GM10248 (cell line): ENCODE measurements around the gene NECTIN4.
A peak's percentile ranks its signal among the peaks of the same experiment; 100 is the strongest.

Experiments
- CTCF ChIA-PET: fragments of 300-600 bp; sonication (Branson Sonifier 250); formaldehyde crosslinking; extraction: SDS; loops from one replicate; lab custom pipeline; 2021; ENCODE audit warnings: antibody characterized with exemption; lab: Yijun Ruan, JAX
- POLR2A ChIA-PET: fragments of 350-650 bp; sonication (Branson Sonifier 250); formaldehyde crosslinking; extraction: SDS; loops from one replicate; lab custom pipeline; 2020; ENCODE audit warnings: antibody characterized with exemption; lab: Yijun Ruan, JAX
- DNase-seq: peaks from one replicate; pipeline ENCODE4 v3.0.0; 2012; ENCODE audit errors: extremely low spot score
- TF ChIP-seq, protein P1 (sequence below): IDR thresholded peaks from 2 replicates; pipeline ENCODE4 v1.5.1; 2012; ENCODE audit warnings: mild to moderate bottlenecking, low read depth; ENCODE audit errors: extremely low read depth, missing control alignments, control extremely low read depth

Gene NECTIN4

GRCh38 chr1:161061419-161061818 is 27.9 kb downstream of the NECTIN4 start:
- ChIA-PET POLR2A (no interaction called here), CTCF (interaction anchor here (1.6 to 5.8 kb wide), 4 partner anchors 10 to 37 kb away, joined by 6 to 42 read pairs (median 14); partner anchors contain the start of genes ARHGAP30, KLHDC9 and USF1)
- no peak for DNase-seq
- TF ChIP-seq, protein P1, sequence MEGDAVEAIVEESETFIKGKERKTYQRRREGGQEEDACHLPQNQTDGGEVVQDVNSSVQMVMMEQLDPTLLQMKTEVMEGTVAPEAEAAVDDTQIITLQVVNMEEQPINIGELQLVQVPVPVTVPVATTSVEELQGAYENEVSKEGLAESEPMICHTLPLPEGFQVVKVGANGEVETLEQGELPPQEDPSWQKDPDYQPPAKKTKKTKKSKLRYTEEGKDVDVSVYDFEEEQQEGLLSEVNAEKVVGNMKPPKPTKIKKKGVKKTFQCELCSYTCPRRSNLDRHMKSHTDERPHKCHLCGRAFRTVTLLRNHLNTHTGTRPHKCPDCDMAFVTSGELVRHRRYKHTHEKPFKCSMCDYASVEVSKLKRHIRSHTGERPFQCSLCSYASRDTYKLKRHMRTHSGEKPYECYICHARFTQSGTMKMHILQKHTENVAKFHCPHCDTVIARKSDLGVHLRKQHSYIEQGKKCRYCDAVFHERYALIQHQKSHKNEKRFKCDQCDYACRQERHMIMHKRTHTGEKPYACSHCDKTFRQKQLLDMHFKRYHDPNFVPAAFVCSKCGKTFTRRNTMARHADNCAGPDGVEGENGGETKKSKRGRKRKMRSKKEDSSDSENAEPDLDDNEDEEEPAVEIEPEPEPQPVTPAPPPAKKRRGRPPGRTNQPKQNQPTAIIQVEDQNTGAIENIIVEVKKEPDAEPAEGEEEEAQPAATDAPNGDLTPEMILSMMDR: no peak

DNA sequence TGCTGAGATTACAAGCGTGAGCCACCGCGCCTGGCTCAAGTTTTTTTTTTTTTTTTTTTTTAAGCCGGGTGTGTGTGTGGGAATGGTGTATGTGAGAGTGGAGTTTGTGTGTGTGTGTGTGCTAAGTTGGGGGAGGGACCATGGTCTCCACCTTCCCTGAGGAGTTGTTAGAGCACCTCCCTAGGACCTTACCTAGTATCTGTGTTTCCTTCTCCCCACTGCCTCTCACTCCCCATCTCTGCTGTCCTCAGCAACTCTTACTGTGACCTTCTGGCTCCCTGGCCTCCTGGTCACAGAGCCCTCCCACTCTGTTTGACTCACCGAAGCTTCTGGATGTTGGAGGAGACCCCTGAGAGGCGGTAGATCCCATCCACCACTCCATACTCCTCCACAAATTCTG is 30.1 kb downstream of the NECTIN4 start:
- TF ChIP-seq, protein P1: no peak
- ChIA-PET CTCF (interaction anchor here (0.9 to 5.8 kb wide), 6 partner anchors 8 to 81 kb away, joined by 3 to 42 read pairs (median 3); partner anchors contain the start of genes ARHGAP30 and USF1), POLR2A (interaction anchor here (1.3 kb wide), 1 partner anchor 13 kb away, joined by 3 read pairs; the partner anchor contains the start of gene USF1)
- DNase-seq: no peak

GRCh38 chr1:161054805-161055204 is 34.6 kb downstream of the NECTIN4 start:
- TF ChIP-seq, protein P1: peak; percentile 33
- ChIA-PET CTCF (interaction anchor here (0.8 to 1.6 kb wide), 7 partner anchors 9 to 43 kb away, joined by 3 to 7 read pairs (median 4); partner anchors contain the start of genes KLHDC9 and USF1), POLR2A (interaction anchor here (0.9 kb wide), 1 partner anchor 9 kb away, joined by 3 read pairs; the partner anchor contains the start of gene USF1)
- DNase-seq: no peak

DNA sequence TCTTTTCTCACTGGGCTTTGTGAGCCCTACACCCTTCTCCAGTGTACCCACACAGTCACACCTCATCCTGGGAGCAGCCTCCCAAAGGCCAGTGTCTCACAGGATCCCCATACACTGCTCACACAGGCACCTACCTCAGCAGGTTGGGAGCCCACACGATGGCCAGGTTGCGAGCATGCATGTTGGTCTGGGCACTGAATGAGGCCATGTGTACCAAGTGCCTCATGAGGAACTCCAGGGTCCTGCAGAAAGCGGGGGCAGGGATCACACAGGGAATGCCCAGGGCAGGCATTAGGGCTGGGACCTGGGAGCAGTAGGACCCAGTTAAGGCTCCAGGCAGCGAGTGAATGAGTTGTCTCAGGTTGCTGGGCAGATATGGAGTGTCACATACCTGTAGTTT is 35.1 kb downstream of the NECTIN4 start:
- TF ChIP-seq, protein P1: no peak
- DNase-seq: no peak
- ChIA-PET CTCF (interaction anchor here (0.8 to 1.6 kb wide), 6 partner anchors 8 to 44 kb away, joined by 3 to 7 read pairs (median 4); partner anchors contain the start of genes KLHDC9 and USF1), POLR2A (interaction anchor here (0.9 kb wide), 1 partner anchor 9 kb away, joined by 3 read pairs; the partner anchor contains the start of gene USF1)

- ChIA-PET POLR2A (no interaction called here), CTCF (no interaction called here)
- DNase-seq: no peak
Measured at GRCh38 chr1:161052899-161053298, 36.5 kb downstream of the NECTIN4 start.

GRCh38 chr1:161051219-161051618 is 38.1 kb downstream of the NECTIN4 start:
- TF ChIP-seq, protein P1: no peak
- POLR2A ChIA-PET: interaction anchor here (0.6 kb wide), 1 partner anchor 16 kb away, joined by 3 read pairs; no protein-coding TSS in a partner anchor
- CTCF ChIA-PET: interaction anchor here (1.0 to 2.7 kb wide), 3 partner anchors 8 to 20 kb away, joined by 3 to 8 read pairs (median 5); no protein-coding TSS in a partner anchor
- DNase-seq: no peak

More at GRCh38 chr1:161052899-161053298, 36.5 kb downstream of the NECTIN4 start:
- TF ChIP-seq, protein P1: no peak
